Measurements from ENCODE around the gene CADM2. TPM values are rescaled to one million over a fixed set of nuclear protein-coding genes. Genes with fewer than 3 reads are reported as not detected.
"Not testable (repeated sequence)": the region's sequence is repeated elsewhere in the genome, so short reads cannot be mapped to it uniquely, and the experiment has no call there.

CADM2 gene
- total RNA-seq: 10 to 100 TPM in 1 of 2 donors, under 1 TPM in 1; 0.27 to 11.7 TPM

DNA sequence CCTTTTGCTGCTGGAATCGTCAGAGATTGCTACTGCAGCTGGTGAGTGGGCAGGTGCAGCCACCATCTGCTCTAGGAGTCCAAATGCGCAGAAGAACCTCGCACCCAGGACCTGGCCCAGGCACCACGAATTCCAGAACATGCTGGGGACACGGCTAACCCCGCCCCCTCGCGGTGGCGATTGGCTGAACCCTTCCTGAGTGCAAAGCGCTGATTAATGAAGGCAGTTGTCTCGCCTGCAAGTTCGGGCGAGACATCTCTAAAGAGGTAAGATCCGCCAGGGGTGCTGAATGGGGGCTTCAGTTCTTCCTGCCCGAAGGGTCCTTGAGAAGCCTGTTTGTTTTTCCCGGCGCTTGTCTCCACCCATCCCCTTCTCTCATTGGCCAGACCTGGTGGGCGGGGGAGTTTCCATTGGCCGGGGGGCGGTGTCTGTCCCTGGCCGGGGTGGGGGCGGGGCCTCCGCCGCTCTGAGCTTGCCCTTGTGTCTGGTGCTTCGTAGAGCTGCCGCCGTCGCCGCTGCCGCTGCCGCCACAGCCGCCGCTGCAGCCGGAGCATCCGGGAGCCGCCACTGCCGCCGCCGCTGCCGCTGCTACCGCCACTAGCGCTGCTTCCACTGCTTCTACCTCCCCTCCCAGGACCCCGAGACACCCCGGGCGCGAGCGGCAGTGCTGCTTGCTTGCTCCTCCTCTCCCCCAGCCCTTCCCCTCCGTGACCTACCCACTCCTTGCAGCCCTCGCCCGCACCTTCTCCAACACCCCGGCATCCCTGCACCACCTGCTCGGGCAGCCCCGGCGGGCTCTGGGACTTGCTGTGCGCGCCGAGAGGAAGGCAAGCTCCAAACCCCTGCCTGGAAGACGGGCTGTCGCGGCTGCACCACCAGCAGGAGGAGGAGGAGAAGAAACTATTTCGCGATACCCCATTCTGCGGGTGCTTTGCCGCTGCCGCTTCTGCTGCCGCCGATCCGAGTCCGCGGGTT, at the start of gene CADM2:
Gene CADM2, plus strand, starts transcription at position 495 of the 975 bp plus-strand sequence.
- intact Hi-C loops (cut with DNase I): no loop called here
- H3K27me3 ChIP-seq (replicated peaks; ENCODE audit: insufficient read depth): peaks cover 9% of the 10 kb centered on the region
- WGBS: 1% methylated on average over 65 of the region's 70 CpGs
- H3K4me3 ChIP-seq: peak within 1 kb of the TSS; percentile 30 to 35
- TF ChIP-seq POLR2AphosphoS5 (IDR thresholded peaks at IDR 0.05): no peak
- TF ChIP-seq, protein P1, sequence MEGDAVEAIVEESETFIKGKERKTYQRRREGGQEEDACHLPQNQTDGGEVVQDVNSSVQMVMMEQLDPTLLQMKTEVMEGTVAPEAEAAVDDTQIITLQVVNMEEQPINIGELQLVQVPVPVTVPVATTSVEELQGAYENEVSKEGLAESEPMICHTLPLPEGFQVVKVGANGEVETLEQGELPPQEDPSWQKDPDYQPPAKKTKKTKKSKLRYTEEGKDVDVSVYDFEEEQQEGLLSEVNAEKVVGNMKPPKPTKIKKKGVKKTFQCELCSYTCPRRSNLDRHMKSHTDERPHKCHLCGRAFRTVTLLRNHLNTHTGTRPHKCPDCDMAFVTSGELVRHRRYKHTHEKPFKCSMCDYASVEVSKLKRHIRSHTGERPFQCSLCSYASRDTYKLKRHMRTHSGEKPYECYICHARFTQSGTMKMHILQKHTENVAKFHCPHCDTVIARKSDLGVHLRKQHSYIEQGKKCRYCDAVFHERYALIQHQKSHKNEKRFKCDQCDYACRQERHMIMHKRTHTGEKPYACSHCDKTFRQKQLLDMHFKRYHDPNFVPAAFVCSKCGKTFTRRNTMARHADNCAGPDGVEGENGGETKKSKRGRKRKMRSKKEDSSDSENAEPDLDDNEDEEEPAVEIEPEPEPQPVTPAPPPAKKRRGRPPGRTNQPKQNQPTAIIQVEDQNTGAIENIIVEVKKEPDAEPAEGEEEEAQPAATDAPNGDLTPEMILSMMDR (IDR thresholded peaks at IDR 0.05): peak in 2 of 4 experiments; percentile 34 to 42
- no peaks in the 10 kb centered on the region for H3K36me3 ChIP-seq
- no peaks in the 10 kb centered on the region for H3K9me3 ChIP-seq
- DNase-seq (ENCODE audit: low spot score): peak; percentile 64
- peaks cover 5% of the 10 kb centered on the region for H3K4me1 ChIP-seq (replicated peaks)
- no peak within 1 kb of the TSS for H3K27ac ChIP-seq

DNA sequence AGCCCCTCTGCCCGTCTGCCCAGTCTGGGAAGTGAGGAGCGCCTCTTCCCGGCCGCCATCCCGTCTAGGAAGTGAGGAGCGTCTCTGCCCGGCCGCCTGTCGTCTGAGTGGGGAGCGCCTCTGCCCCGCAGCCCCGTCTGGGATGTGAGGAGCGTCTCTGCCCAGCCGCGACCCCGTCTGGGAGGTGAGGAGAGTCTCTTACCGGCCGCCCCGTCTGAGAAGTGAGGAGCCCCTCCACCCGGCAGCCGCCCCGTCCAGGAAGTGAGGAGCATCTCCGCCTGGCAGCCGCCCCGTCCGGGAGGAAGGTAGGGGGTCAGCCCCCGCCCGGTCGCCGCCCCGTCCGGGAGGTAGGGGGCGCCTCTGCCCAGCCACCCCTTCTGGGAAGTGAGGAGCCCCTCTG, 40.2 kb upstream of the CADM2 start:
- H3K27ac ChIP-seq; DNase-seq (ENCODE audit: low spot score); H3K4me3 ChIP-seq; H3K9me3 ChIP-seq; H3K27me3 ChIP-seq (replicated peaks; ENCODE audit: insufficient read depth); H3K4me1 ChIP-seq (replicated peaks); intact Hi-C loops (cut with DNase I); H3K36me3 ChIP-seq: not testable (repeated sequence)
- 95% methylated on average over 23 of the region's 33 CpGs for WGBS

DNA sequence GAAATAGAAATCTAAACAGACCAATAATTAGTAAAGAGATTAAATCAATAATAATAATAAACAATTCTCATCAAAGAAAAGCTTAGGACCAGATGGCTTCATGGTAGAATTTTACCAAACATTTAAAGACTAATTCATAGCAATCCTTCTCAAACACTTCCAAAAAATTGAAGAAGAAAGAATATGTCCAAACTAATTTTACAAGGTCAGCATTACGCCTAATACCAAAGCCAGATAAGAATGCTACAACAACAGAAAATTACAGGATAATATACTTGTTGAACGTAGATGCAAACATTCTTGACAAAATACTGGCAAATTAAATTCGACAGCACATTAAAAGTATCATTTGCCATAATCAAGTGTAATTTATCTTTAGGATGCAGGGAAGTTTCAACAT, 36.1 kb upstream of the CADM2 start:
- no peak for TF ChIP-seq POLR2A (IDR thresholded peaks at IDR 0.05)
- TF ChIP-seq POLR2AphosphoS5 (IDR thresholded peaks at IDR 0.05): no peak
- TF ChIP-seq, protein P1 (IDR thresholded peaks at IDR 0.05): no peak
- no peaks in the 10 kb centered on the region for H3K36me3 ChIP-seq
- no peak overlapping the region for H3K27ac ChIP-seq
- H3K27me3 ChIP-seq (replicated peaks; ENCODE audit: insufficient read depth): no peaks in the 10 kb centered on the region
- no peak overlapping the region for H3K4me3 ChIP-seq
- H3K9me3 ChIP-seq: no peaks in the 10 kb centered on the region
- no peak for DNase-seq (ENCODE audit: low spot score)
- H3K4me1 ChIP-seq (replicated peaks): no peaks in the 10 kb centered on the region
- intact Hi-C loops (cut with DNase I): no loop called here
- WGBS: 82% methylated on average over 3 of the region's 3 CpGs

DNA sequence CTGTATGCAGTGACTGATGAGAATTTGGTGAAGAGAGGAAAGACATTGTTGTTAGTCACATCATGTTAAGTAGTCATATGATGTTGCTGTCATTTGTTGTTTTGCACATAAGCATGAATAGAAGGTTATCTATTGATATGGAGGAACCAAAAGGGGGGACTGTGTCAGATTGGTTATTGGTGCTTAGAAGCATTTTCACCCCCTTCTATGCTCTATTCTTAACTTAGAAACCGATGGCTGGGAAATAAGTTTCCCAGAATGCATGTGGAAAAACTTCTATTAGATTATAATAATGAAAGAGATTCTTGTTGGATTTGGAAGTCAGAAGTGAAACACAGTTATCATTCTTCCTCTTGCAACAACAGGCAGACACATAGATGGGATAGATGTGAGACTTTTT, 33.2 kb upstream of the CADM2 start:
- 71% methylated on average over 1 of the region's 1 CpG for WGBS
- Histone ChIP-seq H3K27me3 (replicated peaks; ENCODE audit: insufficient read depth) (no peaks in the 10 kb centered on the region), H3K4me3 (no peak overlapping the region), H3K9me3 (no peaks in the 10 kb centered on the region), H3K27ac (no peak overlapping the region), H3K36me3 (no peaks in the 10 kb centered on the region), H3K4me1 (replicated peaks) (no peaks in the 10 kb centered on the region)
- TF ChIP-seq POLR2AphosphoS5 (IDR thresholded peaks at IDR 0.05) (no peak), POLR2A (IDR thresholded peaks at IDR 0.05) (no peak)
- TF ChIP-seq, protein P1 (IDR thresholded peaks at IDR 0.05): no peak
- no peak for DNase-seq (ENCODE audit: low spot score)
- intact Hi-C loops (cut with DNase I): no loop called here

DNA sequence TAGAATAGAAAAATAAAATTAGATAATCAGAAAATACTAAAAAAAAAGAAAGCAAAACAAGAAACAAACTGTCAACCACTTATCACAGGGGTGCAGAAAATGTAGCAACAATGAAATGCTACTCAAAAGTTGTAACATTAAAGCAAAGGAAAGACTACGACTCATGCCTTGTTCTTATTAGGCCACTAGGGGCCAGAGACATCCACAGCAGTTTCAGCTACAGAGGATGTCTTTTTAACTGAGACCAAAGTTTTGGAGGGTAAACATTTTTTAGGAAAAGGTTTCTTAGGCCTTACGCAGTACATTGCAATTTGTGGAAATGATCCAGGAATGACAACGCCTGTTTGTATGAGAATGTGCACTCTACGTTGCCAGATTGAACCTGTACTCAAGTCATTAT, 15.4 kb upstream of the CADM2 start:
- no peak for DNase-seq (ENCODE audit: low spot score)
- 69% methylated on average over 4 of the region's 4 CpGs for WGBS
- Histone ChIP-seq H3K27me3 (replicated peaks; ENCODE audit: insufficient read depth) (no peaks in the 10 kb centered on the region), H3K9me3 (no peaks in the 10 kb centered on the region), H3K27ac (no peak overlapping the region), H3K4me1 (replicated peaks) (no peaks in the 10 kb centered on the region), H3K4me3 (no peak overlapping the region), H3K36me3 (no peaks in the 10 kb centered on the region)
- intact Hi-C loops (cut with DNase I): no loop called here
- TF ChIP-seq POLR2A (IDR thresholded peaks at IDR 0.05): no peak
- TF ChIP-seq, protein P1 (IDR thresholded peaks at IDR 0.05): no peak
- TF ChIP-seq POLR2AphosphoS5 (IDR thresholded peaks at IDR 0.05): no peak

Measured in prostate gland (tissue), 2 donors.